Spleen (tissue), 11 donors: Measurements from ENCODE around the gene FN1. TPM values are rescaled to one million over a fixed set of nuclear protein-coding genes. Genes with fewer than 3 reads are reported as not detected.

Source experiments
- DNase-seq: peaks from one replicate; pipeline ENCODE4 v3.0.0-alpha.2; 2020
- H3K27ac ChIP-seq, 8 donors: fragments of 200-600 bp; sonication (generic) in 7 of 8; 1 replicate in 4 of 8; 2 replicates in 4 of 8; pipeline versions ENCODE4 v1.5.0 to v1.8.0; 2016 to 2021; ENCODE audit warnings: inconsistent platforms in 4 of 8, mild to moderate bottlenecking in 4 of 8, moderate library complexity in 1 of 8
- H3K27me3 ChIP-seq, 7 donors: fragments of 200-600 bp; sonication (generic) in 6 of 7; replicated peaks in 1 of 7; 1 replicate in 4 of 7; 2 replicates in 3 of 7; pipeline versions ENCODE4 v1.5.0 to v1.8.0; 2016 to 2021; ENCODE audit warnings: inconsistent platforms in 3 of 7, mild to moderate bottlenecking in 1 of 7
- H3K36me3 ChIP-seq, 6 donors: fragments of 200-600 bp; sonication (generic) in 5 of 6; 1 replicate in 4 of 6; 2 replicates in 2 of 6; pipeline versions ENCODE4 v1.5.0 to v1.8.0; 2016 to 2021; ENCODE audit warnings: inconsistent platforms in 2 of 6
- H3K4me1 ChIP-seq, 6 donors: fragments of 200-600 bp; sonication (generic) in 5 of 6; 1 replicate in 3 of 6; 2 replicates in 3 of 6; pipeline versions ENCODE4 v1.5.0 to v1.8.0; 2016 to 2021; ENCODE audit warnings: inconsistent platforms in 3 of 6
- H3K4me3 ChIP-seq, 8 donors: fragments of 200-600 bp; sonication (generic) in 7 of 8; 1 replicate in 4 of 8; 2 replicates in 4 of 8; pipeline versions ENCODE4 v1.5.0 to v1.8.0; 2016 to 2021; ENCODE audit warnings: inconsistent platforms in 4 of 8, mild to moderate bottlenecking in 4 of 8, moderate library complexity in 2 of 8
- H3K9me3 ChIP-seq, 8 donors: fragments of 200-600 bp; sonication (generic) in 7 of 8; 1 replicate in 4 of 8; 2 replicates in 4 of 8; pipeline versions ENCODE4 v1.5.0 to v1.8.0; 2016 to 2021; ENCODE audit warnings: inconsistent platforms in 4 of 8
- POLR2A ChIP-seq, 3 donors: fragments of 450-650 bp; IDR thresholded peaks; one replicate each; pipeline ENCODE4 v1.5.1; 2017; ENCODE audit warnings: antibody characterized with exemption in 3 of 3, mild to moderate bottlenecking in 1 of 3
- POLR2AphosphoS5 ChIP-seq, 3 donors: sonication (generic); formaldehyde crosslinking; IDR thresholded peaks; one replicate each; pipeline ENCODE4 v1.5.1; 2017; ENCODE audit warnings: antibody characterized with exemption in 3 of 3
- WGBS, 5 donors: extraction: QIAGEN DNeasy Blood & Tissue Kit in 3 of 5; methylation state at CpG; one replicate each; pipeline versions ENCODE4 v1.1.5 to v1.1.7; 2013 to 2018; 5-methylcytosine and 5-hydroxymethylcytosine counted together
- intact Hi-C: fragments of 100-400 bp; cut with DNase I; formaldehyde crosslinking; loops from one replicate; pipeline ENCODE4 v1.15.0; 2023; ENCODE audit warnings: low total_unique reads
- polyA plus RNA-seq, 3 donors: library from polyadenylated mRNA; stranded (reverse); fragments of 200-250 nt; gene quantifications; one replicate each; pipeline ENCODE4 v1.2.1, GENCODE V29; 2013
- total RNA-seq, 7 donors: library from RNA; depleted of rRNA in 3 of 7; stranded (reverse); fragments of >200 nt in 3 of 7; fragmentation: NEBNext Ultra II Directional in 4 of 7; extraction: Animal tissue kit (Norgen Biotek cat#: 25700) in 4 of 7; gene quantifications; one replicate each; pipeline versions ENCODE4 v1.1.0 to v1.2.1, GENCODE V29; 2016 to 2021
- TF ChIP-seq, protein P1 (sequence below), 11 experiments: fragments of 200-600 bp in 7 of 11; fragments of 450-650 bp in 4 of 11; sonication (generic) in 4 of 11; IDR thresholded peaks in 8 of 11; conservative IDR thresholded peaks in 3 of 11; 1 replicate in 7 of 11; 2 replicates in 4 of 11; pipeline versions ENCODE4 v1.4.0 to v1.8.0; 2016 to 2021; ENCODE audit warnings: antibody characterized with exemption in 11 of 11, inconsistent platforms in 4 of 11, mild to moderate bottlenecking in 1 of 11
- donor health status: healthy with polysubstance abuse.
- donor health status: DM: no; HTN: no; CAD: no; lungs with moderate emphysema.
- donor health status: DM: no; HTN: no; CAD: no.
- donor health status: Bipolar disorder and iron deficiency.
- donor health status: healthy.
- donor health status: DM: no; HTN: no; CAD: no.
- donor health status: DM: yes; HTN: yes; CAD: no.

FN1 gene
- total and polyA plus RNA-seq, 10 donors: 28.0 to 104 (median 35.8) TPM

DNA sequence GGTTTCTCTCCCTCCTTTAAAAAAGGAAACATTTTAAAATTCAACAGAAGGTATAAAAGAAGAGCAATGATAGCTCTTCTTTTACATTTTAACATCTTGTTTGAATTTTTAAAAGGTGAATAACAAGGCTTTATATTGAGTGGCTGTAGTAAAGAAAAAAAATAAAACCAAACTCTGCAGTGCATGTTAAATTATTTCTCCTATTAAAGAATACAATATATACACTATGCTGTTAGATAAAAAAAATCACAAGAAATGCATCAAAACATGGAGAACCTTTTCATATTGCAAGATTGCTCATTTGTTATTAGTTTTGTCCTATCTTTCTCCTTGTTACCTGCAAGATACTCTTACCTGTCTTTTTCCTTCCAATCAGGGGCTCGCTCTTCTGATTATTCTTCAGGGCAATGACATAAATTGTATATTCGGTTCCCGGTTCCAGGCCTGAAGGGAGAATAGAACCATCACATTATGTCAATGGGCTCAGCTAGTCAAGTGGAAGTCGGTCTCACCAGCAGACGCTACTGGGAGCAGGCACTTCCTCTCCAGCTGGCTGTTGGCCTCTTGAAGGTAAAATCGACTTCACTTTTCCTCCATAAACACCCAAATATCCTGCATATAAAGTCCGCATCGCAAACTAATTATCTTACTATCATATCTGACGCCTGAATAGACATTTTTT is 62.8 kb downstream of the FN1 start:
- 92 to 96% (median 94%) methylated on average over 9 of the region's 9 CpGs for WGBS, 5 donors
- Histone ChIP-seq H3K4me3 (no peak overlapping the region), H3K9me3 (no peaks in the 10 kb centered on the region), H3K4me1 (no peaks in the 10 kb centered on the region), H3K36me3 (peaks cover 0 to 21% (median 2%) of the 10 kb centered on the region in 6 donors), H3K27ac (no peak overlapping the region), H3K27me3 (no peaks in the 10 kb centered on the region)
- TF ChIP-seq, protein P1, sequence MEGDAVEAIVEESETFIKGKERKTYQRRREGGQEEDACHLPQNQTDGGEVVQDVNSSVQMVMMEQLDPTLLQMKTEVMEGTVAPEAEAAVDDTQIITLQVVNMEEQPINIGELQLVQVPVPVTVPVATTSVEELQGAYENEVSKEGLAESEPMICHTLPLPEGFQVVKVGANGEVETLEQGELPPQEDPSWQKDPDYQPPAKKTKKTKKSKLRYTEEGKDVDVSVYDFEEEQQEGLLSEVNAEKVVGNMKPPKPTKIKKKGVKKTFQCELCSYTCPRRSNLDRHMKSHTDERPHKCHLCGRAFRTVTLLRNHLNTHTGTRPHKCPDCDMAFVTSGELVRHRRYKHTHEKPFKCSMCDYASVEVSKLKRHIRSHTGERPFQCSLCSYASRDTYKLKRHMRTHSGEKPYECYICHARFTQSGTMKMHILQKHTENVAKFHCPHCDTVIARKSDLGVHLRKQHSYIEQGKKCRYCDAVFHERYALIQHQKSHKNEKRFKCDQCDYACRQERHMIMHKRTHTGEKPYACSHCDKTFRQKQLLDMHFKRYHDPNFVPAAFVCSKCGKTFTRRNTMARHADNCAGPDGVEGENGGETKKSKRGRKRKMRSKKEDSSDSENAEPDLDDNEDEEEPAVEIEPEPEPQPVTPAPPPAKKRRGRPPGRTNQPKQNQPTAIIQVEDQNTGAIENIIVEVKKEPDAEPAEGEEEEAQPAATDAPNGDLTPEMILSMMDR (IDR thresholded peaks at IDR 0.05 in 8 of 11, conservative IDR thresholded peaks at IDR 0.05 in 3 of 11): no peak
- no peak for TF ChIP-seq POLR2AphosphoS5 (IDR thresholded peaks at IDR 0.05)
- no peak for TF ChIP-seq POLR2A (IDR thresholded peaks at IDR 0.05)
- no peak for DNase-seq
- intact Hi-C loops: no loop called here

DNA sequence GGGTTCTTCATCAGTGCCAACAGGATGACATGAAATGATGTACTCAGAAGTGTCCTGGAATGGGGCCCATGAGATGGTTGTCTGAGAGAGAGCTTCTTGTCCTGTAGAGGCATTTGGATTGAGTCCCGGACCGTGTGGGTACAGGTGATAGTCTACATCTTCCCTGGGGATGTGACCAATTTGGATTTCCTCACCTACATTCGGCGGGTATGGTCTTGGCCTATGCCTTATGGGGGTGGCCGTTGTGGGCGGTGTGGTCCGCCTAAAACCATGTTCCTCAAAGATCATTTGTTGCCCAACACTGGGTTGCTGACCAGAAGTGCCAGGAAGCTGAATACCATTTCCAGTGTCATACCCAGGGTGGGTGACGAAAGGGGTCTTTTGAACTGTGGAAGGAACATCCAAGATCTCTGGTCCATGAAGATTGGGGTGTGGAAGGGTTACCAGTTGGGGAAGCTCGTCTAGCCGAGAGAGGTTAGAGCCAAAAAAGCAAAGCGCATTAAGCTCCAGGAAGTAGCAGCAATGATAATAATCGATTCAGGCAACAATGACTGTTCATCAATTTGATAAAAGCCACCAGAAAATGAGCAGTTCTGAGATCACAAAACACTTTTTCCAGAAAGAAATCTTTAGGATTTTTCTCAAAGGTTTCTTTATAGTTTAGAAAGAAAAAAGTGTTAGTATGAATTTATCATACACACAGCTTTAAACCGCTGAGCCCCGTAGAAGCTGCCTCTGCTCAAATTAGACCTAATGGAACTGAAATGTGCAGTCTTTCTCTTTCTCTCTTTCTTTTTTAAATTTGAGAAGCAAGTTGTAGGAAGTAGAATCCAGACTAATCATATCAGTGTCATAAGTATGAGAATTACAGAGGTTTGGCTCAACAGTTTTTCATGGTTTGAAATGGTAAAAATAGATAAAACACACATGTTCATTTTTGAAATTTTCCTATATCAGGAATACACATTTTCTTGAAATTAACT is 63.7 kb downstream of the FN1 start:
- no peak for DNase-seq
- no peaks in the 10 kb centered on the region for H3K27me3 ChIP-seq
- TF ChIP-seq, protein P1 (IDR thresholded peaks at IDR 0.05 in 8 of 11, conservative IDR thresholded peaks at IDR 0.05 in 3 of 11): no peak
- intact Hi-C loops: no loop called here
- peaks cover 0 to 23% (median 2%) of the 10 kb centered on the region in 6 donors for H3K36me3 ChIP-seq
- 91 to 94% (median 93%) methylated on average over 14 of the region's 14 CpGs for WGBS, 5 donors
- no peaks in the 10 kb centered on the region for H3K4me1 ChIP-seq
- H3K27ac ChIP-seq: no peak overlapping the region
- no peak overlapping the region for H3K4me3 ChIP-seq
- H3K9me3 ChIP-seq: no peaks in the 10 kb centered on the region

DNA sequence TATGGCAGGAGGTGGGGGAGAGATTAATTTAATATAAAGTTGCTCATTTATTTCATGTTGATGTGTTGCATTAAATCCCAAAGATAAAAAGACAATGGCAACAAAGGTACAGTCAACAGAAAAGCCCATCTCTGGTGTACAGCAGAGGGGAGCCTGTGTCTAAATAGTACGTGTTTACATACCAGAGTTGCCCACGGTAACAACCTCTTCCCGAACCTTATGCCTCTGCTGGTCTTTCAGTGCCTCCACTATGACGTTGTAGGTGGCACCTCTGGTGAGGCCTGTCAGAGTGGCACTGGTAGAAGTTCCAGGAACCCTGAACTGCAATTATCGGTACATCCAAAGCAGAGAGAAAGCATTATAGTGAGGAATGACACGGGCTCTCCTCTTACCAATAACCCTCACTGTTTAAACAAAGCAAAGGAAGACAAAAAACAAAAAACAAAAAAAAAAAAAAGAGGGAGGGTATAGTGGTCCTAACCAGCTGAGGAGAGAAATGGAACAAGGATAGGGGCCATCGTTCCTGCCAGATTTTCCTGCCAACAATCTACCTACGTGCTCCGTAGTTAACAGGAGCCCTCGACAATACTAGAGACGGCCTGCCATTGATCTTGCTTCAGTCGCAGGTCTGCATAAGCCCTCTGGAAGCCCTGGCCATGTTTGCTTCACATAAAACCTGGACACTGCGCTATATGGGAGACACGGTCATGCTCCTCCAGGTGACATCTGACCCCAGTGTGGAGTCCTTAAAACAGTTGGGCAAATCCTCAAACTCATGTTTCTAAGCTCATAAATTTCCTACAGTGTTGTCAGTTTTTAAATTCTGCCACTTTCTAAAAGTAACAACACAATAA is 65.5 kb downstream of the FN1 start:
- Histone ChIP-seq H3K9me3 (no peaks in the 10 kb centered on the region), H3K27ac (no peak overlapping the region), H3K27me3 (no peaks in the 10 kb centered on the region), H3K36me3 (peaks cover 0 to 32% (median 2%) of the 10 kb centered on the region in 6 donors), H3K4me1 (no peaks in the 10 kb centered on the region), H3K4me3 (no peak overlapping the region)
- no peak for DNase-seq
- WGBS, 5 donors: 82 to 90% (median 88%) methylated on average over 14 of the region's 14 CpGs
- TF ChIP-seq, protein P1 (IDR thresholded peaks at IDR 0.05 in 8 of 11, conservative IDR thresholded peaks at IDR 0.05 in 3 of 11): no peak
- intact Hi-C loops: no loop called here
